Thyroid gland (tissue), 4 donors: Measurements from ENCODE around the gene KRT36.

Experiments used
- POLR2A ChIP-seq, 2 donors: fragments of 450-650 bp; IDR thresholded peaks; one replicate each; pipeline ENCODE4 v1.6.1; 2017; ENCODE audit warnings: antibody characterized with exemption in 2 of 2, mild to moderate bottlenecking in 2 of 2, moderate library complexity in 1 of 2
- TF ChIP-seq, protein P1 (sequence below), 6 experiments: fragments of 200-600 bp in 3 of 6; fragments of 450-650 bp in 3 of 6; sonication (generic) in 3 of 6; IDR thresholded peaks; one replicate each; pipeline ENCODE4 v1.5.1; 2016 to 2019; ENCODE audit warnings: antibody characterized with exemption in 6 of 6, mild to moderate bottlenecking in 2 of 6, inconsistent platforms in 1 of 6, moderate library complexity in 1 of 6

DNA sequence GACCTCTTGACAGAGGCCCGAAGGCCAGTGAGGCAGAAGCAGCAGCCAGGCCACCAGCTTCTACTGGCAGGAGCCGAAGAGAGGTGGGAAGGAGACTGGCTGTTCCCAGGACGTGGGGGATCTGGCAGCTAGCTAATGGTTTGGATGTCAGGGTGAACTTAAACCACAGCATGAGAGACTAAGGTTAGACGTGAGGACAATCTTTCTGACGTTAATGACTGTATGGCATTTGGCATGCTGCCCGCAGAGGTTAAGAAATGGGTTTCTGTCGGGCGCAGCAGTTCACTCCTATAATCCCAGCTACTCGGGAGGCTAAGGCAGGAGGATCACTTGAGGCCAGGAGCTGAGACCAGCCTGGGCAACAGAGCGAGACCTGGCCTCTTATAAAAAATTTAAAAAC is 22.0 kb upstream of the KRT36 start:
- TF ChIP-seq, protein P1, sequence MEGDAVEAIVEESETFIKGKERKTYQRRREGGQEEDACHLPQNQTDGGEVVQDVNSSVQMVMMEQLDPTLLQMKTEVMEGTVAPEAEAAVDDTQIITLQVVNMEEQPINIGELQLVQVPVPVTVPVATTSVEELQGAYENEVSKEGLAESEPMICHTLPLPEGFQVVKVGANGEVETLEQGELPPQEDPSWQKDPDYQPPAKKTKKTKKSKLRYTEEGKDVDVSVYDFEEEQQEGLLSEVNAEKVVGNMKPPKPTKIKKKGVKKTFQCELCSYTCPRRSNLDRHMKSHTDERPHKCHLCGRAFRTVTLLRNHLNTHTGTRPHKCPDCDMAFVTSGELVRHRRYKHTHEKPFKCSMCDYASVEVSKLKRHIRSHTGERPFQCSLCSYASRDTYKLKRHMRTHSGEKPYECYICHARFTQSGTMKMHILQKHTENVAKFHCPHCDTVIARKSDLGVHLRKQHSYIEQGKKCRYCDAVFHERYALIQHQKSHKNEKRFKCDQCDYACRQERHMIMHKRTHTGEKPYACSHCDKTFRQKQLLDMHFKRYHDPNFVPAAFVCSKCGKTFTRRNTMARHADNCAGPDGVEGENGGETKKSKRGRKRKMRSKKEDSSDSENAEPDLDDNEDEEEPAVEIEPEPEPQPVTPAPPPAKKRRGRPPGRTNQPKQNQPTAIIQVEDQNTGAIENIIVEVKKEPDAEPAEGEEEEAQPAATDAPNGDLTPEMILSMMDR (IDR thresholded peaks at IDR 0.05), result no peak
- TF ChIP-seq POLR2A (IDR thresholded peaks at IDR 0.05), result no peak
